H54 (cell line): Measurements from ENCODE around the gene PPIL1.

ENCODE experiments used
- DNase-seq: peaks from one replicate; pipeline ENCODE4 v3.0.0; 2011; ENCODE audit warnings: low spot score, mixed read lengths; ENCODE audit not compliant: insufficient read length
- FAIRE-seq: peaks from 3 replicates; lab custom pipeline; 2011; peaks lifted over from hg19 to GRCh38; lab: Jason Lieb, UNC
- POLR2A ChIP-seq: IDR thresholded peaks from 2 replicates; pipeline ENCODE4 v1.6.1; 2011; ENCODE audit warnings: low read depth, mild to moderate bottlenecking, low read length

The PPIL1 gene

DNA sequence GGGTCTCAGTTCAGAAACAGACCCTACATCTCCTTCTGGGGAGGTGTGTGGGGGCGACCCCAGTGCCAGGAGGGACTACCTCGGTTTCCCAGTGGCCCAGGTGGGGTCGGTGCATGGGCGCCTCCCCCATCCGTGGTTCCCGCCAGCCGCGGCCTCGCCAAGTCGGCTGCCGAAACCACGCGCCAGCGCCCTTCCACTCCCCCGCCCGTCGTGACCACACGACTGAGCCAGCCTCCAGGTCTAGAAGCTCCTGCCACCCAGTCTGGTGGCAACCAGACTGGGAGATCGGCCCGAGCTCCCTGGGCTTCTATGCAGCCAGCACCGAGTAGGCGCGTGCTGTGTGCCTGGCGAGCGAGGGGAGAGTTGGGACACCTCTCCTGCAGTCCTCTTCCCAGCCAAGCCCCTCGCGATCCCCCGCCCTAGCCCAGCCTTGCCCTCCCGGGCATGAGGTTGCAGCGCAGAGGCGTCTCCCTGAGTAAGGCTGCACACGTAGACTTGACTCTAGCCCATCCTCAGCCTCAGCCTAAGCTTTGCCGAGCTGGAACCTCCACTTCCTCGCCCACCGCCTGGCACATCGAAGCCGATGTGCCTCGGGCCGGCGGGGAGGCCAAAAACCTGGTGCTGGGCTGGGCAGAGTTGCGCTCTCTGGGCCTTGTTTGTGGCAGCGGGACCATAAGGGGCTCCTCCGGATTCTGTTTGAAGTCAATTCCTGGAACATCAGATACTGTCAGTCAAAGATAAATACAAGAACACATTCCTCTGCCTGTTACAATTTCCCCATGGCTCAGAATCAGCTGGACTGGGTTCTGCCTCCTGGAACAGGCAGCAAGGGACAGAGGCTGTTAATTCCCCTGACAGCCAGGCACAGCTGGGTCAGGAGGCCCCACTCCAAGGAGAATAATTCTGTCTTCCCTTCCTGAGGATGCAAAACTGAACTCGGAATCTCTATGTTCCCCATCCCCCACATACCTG, 33.9 kb downstream of the PPIL1 start:
- DNase-seq = no peak
- FAIRE-seq = no peak
- no peak for TF ChIP-seq POLR2A

DNA sequence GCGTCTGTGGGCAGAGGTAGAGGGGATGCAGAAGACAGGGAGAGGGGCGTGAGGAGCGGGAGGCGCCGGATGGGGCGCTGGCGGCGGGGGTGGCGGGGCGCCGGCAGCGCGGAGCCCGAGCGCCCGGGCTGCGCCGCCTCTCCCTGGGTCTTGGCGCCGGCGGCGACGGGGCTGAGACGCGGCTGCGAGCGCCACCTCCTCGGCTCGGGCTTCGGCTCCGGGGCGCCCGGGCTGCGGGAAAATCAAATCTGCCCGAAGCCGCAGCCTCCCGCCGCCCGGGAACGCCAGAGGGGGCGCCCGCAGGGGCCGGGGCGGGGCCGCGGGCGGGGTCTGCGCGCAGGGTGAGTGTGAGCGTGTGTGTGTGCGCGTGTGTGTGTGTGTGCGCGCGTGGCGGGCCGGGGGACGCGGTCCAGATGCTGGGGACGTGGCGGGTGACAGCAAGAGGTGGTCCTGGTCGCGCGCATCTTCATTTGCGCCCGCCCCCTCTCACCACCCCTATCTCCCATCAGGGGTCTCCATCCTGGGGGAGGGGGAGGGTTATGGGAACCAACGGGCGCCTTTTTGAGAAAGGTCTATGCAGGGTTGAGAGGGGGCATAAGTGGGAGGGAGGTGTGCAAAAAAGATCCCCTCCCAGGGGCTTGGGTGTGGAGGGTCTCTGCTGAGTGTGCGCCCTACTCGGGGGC, 34.7 kb downstream of the PPIL1 start:
- no peak for TF ChIP-seq POLR2A
- FAIRE-seq (no peak), DNase-seq (no peak)

- TF ChIP-seq POLR2A = no peak
- DNase-seq (no peak), FAIRE-seq (no peak)
These were observed 35.5 kb downstream of the PPIL1 start, which contains the start of gene CPNE5 for GRCh38 chr6:36838896-36839748. TSS of gene CPNE5 (minus strand) at chr6:36839444. CDS start at chr6:36839377, 67 bp downstream.

DNA sequence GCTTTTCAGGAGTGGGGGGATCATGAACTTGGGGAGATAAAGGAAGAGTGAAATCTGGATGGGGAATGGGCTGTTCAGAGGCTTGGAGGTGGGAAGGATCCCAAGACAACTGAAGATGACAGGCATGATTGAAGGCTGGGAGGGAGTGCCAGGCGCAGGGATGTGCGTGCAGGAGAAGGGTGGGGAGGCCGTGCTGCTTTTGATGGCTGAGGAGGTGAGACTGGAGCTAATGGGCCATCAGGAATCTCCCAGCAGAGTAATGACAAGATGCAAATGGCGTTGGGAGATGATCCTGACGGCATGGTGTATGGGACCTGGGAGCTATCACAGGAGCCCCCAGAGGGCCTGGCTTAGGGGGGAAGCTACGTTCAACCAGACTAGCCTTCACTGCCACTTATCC, 36.9 kb downstream of the PPIL1 start:
- FAIRE-seq (no peak), DNase-seq (no peak)
- TF ChIP-seq POLR2A = no peak

DNA sequence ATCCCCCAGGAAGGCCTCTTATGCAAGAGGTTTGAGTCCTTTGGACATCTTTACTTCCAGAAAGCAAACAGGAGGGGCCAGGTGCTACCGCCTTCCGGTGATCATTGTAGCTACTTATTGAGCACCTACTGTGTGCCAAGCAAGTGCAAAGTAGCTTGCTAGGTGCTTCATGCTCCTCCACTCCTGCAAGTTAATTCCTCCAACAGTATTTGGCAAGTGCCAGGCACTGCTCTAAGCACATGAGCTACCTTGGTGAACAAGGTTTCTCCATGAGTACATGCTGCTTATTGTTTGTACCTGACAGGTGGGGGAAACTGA, 37.6 kb downstream of the PPIL1 start:
- no peak for TF ChIP-seq POLR2A
- DNase-seq (no peak), FAIRE-seq (no peak)

- FAIRE-seq (no peak), DNase-seq (no peak)
- no peak for TF ChIP-seq POLR2A
These were observed 38.2 kb downstream of the PPIL1 start for GRCh38 chr6:36836111-36837021.

DNA sequence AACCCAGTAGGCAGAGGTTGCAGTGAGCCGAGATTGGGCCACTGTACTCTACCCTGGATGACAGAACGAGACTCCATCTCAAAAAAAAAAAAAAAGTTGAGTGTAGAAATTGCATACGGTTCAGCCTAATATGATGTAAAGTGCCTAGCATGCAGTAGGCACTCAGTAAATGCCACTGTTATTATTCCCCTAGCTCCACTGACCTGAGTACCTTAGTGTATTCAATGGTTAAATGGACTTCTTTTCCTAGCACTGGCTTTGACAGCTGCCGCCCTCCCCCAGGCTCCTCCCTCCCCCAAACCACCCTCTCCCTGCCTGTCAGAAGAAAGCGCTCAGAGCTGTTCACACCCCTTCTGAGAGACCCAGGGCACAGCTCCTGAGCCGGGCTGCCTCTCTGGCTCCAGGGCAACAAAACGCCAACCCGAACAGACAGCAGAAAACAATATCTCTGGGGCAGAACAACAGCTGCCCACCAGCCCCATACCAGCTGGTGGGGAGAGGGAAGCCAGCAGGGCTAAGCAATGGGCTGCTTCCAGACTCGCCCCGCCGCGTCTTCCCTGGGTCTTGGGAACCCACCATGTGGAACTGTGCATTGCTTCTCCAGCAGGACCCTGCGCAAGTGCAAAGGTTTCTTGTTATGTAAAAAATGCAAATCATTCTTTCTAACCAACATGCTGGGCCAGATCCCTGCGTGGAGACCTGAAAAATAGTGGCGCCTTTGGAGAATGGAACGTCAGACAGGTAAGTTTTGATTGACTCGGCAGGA, 39.8 kb downstream of the PPIL1 start:
- DNase-seq (no peak), FAIRE-seq (no peak)
- no peak for TF ChIP-seq POLR2A

GRCh38 chr6:36833182-36833789, 41.3 kb downstream of the PPIL1 start:
- DNase-seq (no peak), FAIRE-seq (no peak)
- TF ChIP-seq POLR2A = no peak

- DNase-seq (no peak), FAIRE-seq (no peak)
- TF ChIP-seq POLR2A = no peak
These were observed 42.3 kb downstream of the PPIL1 start for GRCh38 chr6:36832313-36832712.

DNA sequence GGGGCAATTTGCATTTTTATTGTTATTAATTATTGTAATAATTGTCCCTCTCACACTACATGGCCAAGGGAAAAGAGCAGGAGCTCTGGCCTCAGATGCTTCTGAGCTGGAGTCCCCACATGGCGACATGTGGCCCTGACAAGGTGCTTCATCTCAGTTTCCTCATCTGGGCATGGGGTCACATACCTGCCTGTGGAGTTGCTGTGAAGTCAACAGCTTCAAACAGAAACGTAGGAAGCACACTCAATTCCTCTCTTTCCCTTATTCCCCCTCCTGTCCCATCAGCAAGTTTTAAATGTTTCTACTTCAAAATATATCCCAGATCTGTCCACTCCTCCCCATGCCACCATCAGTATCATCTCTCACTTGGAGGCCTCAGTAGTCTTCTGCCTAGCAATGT, 44.0 kb downstream of the PPIL1 start:
- DNase-seq = no peak
- no peak for FAIRE-seq
- TF ChIP-seq POLR2A = no peak

GRCh38 chr6:36829919-36830544, 44.6 kb downstream of the PPIL1 start:
- FAIRE-seq = no peak
- DNase-seq = no peak
- no peak for TF ChIP-seq POLR2A
